Stimulated activated naive CD8-positive, alpha-beta T cell treated with anti-CD3 and anti-CD28 coated beads, Interleukin-15, Interleukin-2, amounts not matched to agents 100 ng/mL and 50 ng/mL, for 24 hours (primary cell): ENCODE data around the gene HNF1A.

ENCODE experiments used
- H3K27ac Mint-ChIP-seq: one replicate; pipeline ENCODE4 v1.8.0; 2021; ENCODE audit warnings: mild to moderate bottlenecking, mixed read lengths
- H3K27me3 Mint-ChIP-seq: one replicate; pipeline ENCODE4 v1.8.0; 2021; ENCODE audit warnings: mixed read lengths
- H3K36me3 Mint-ChIP-seq: one replicate; pipeline ENCODE4 v1.8.0; 2021; ENCODE audit warnings: low read depth, mixed read lengths
- H3K4me1 Mint-ChIP-seq: one replicate; pipeline ENCODE4 v1.8.0; 2021; ENCODE audit warnings: low read depth, mixed read lengths
- H3K4me3 Mint-ChIP-seq: one replicate; pipeline ENCODE4 v1.8.0; 2021; ENCODE audit warnings: mild to moderate bottlenecking, mixed read lengths
- H3K9me3 Mint-ChIP-seq: one replicate; pipeline ENCODE4 v1.8.0; 2021; ENCODE audit warnings: mixed read lengths

The HNF1A gene

DNA sequence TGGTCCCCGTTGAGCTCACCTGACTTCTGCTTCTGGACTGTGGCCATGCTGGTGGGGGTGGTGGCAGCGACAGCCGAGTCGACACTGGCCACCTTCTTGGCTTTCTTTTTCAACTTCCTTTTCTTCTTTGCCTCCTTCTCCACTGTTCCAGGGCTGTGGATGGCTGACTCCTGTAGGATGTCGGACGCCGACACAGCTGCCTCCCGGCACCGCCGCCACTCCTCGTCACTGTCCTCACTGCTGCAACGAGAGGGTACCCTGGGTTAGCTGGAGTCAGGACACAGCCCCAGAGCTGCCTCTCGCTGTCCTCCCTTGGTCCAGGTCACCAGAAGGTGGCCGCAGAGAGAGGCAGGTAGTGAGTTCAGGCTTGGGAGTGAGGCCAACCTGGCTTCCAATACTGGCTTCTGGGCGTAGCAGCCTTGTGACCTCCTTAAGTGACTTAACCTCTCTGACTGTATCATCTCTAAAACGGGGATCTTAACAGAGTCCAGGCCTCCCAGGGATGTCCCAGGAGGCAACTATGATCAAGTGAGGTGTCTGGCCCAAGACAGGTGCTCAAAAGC is 26.0 kb downstream of the HNF1A start:
- H3K36me3 Mint-ChIP-seq: peaks cover 52% of the 10 kb centered on the region
- H3K4me1 Mint-ChIP-seq: no peaks in the 10 kb centered on the region
- H3K4me3 Mint-ChIP-seq: no peak overlapping the region
- no peaks in the 10 kb centered on the region for H3K9me3 Mint-ChIP-seq
- H3K27me3 Mint-ChIP-seq: no peaks in the 10 kb centered on the region
- no peak overlapping the region for H3K27ac Mint-ChIP-seq

DNA sequence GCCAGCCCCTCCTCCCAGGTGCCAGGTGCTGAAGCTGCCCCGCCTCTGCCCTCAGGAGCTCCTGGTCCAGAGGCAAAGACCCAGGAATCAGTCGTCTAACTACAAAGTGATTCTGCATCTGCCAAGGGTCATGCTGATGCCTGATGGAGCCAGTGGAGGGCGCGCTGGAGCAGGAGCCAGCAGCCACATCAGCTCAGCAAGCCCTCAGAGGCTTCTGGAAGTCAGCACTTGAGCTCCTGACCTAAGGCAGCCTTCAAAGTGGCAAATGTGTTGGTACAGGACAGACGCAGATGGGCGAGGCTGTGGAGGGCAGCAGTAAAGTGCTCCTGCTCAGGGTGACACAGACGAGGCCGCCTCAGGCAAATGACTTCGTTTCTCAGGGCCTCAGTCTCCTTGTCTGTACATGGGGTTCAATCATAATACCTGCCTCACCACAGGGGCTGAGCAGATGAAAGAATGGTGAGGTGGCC is 27.0 kb downstream of the HNF1A start:
- Mint-ChIP-seq H3K4me1 (no peaks in the 10 kb centered on the region), H3K27ac (no peak overlapping the region), H3K9me3 (no peaks in the 10 kb centered on the region), H3K4me3 (no peak overlapping the region), H3K36me3 (peaks cover 60% of the 10 kb centered on the region), H3K27me3 (no peaks in the 10 kb centered on the region)

DNA sequence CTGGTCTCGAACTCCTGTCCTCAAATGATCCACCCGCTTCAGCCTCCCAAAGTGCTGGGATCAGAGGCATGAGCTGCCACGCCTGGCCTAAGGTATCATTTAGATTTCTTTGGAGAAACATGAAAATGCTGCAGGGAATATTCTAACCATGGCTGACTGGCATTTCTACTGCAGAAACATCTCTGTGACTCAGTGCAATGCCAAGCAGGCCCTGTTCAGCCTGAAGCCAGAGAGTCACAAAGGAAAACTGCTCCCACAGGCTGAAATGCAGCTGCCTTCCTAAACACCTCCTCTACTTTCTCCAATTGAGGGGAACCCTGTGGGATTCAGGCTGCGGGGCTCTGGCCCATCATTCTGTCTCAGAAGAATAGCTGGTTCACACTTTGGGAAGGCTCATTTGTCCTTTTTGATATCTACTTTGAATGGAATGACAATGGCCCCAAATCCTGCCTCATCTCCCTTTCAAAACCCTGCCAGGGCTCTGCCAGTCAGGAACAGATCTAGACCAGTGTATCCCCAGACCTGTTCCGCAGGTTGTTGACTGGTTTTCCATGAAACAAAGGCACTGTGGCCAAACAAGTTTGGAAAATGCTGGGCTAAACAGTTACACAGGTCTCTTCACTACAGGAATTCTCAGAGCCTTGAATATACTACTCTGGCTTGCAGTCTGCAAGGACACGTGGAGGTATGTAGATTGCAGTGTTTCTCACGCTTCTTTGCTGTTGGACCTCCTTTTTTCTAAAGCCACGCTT is 30.2 kb downstream of the HNF1A start:
- Mint-ChIP-seq H3K36me3 (peaks cover 71% of the 10 kb centered on the region), H3K27ac (no peak overlapping the region)

DNA sequence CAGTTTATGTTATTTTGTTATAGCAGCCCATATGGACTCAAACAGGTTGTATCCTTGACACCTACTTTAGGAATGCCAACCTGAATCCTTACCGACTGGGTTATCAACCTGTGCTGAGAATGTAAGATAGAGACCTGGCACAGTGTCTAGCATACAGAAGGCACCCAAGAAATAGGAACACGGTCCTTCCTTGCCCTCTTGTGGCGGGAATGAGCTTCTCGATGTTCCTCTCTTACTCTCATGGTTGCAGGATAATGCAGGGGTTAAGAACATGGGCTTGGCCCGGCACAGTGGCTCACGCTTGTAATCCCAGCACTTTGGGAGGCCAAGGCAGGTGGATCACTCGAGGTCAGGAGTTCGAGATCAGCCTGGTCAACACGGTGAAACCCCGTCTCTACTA is 31.4 kb downstream of the HNF1A start:
- H3K27ac Mint-ChIP-seq: no peak overlapping the region
- no peak overlapping the region for H3K4me3 Mint-ChIP-seq
- peaks cover 5% of the 10 kb centered on the region for H3K4me1 Mint-ChIP-seq
- H3K36me3 Mint-ChIP-seq: peaks cover 64% of the 10 kb centered on the region
- H3K27me3 Mint-ChIP-seq: no peaks in the 10 kb centered on the region
- H3K9me3 Mint-ChIP-seq: no peaks in the 10 kb centered on the region

More for the DNA sequence above, 30.2 kb downstream of the HNF1A start:
- Mint-ChIP-seq H3K9me3 (no peaks in the 10 kb centered on the region), H3K4me1 (peaks cover under 1% of the 10 kb centered on the region), H3K4me3 (no peak overlapping the region), H3K27me3 (no peaks in the 10 kb centered on the region)

DNA sequence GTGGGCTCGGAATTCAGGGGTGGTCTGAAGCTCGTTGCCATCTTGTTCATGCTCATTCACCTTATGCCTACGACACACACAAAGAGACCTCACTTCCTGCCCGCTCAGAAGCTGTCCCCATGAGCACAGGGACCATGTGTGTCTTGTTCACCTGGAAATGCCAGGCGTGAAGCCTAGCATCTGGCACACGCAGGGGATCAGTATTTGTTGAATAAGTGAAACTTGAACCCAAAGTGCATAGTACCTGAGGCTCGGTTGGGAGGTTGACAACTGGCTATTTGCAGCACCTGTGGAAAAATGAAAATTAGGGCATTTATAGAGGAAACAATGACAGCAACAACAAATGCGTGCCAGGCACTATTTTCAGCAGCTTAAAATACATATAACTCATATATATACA is 32.5 kb downstream of the HNF1A start:
- no peak overlapping the region for H3K27ac Mint-ChIP-seq
- H3K4me3 Mint-ChIP-seq: no peak overlapping the region
- no peaks in the 10 kb centered on the region for H3K9me3 Mint-ChIP-seq
- H3K36me3 Mint-ChIP-seq: peaks cover 57% of the 10 kb centered on the region
- no peaks in the 10 kb centered on the region for H3K27me3 Mint-ChIP-seq
- peaks cover 16% of the 10 kb centered on the region for H3K4me1 Mint-ChIP-seq

DNA sequence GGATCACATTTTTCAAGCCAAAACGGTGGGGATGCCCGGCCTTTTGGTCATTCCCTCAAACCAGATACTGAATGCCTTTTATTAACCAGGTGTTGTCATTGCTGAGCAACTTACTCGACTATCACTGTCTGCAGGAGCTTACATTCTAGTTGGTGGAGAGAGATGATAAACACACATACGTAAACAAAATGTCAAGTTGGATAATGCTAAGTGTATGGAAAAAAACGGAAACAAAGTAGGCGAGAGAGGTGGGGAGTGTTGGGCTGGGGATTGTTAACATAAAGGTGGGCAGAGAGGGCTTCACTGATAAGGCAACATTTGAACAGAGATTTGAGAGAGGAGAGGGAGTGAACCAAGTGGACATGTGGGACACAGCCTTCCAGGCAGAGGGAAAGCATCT is 33.5 kb downstream of the HNF1A start:
- Mint-ChIP-seq H3K27me3 (no peaks in the 10 kb centered on the region), H3K4me1 (peaks cover 23% of the 10 kb centered on the region), H3K36me3 (peaks cover 50% of the 10 kb centered on the region), H3K27ac (no peak overlapping the region), H3K9me3 (no peaks in the 10 kb centered on the region), H3K4me3 (no peak overlapping the region)

DNA sequence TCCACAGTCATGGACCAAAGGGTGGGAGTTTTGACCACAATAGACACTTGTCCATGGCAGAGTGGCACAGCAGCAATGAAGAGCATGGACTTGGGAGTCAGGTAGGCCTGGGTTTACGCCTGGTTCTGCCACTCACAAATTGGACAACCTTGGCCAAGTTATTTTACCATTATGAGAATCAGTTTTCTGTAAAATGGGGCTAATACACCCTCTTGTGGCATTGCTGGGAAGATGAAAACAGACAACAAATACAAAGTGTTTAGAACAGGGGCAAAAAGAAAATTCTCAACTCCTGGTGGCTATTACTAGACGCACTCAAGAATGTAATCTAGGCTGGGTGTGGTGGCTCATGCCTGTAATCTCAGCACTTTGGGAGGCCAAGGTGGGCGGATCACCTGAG is 35.4 kb downstream of the HNF1A start:
- no peak overlapping the region for H3K27ac Mint-ChIP-seq
- H3K4me1 Mint-ChIP-seq: peaks cover 23% of the 10 kb centered on the region
- no peaks in the 10 kb centered on the region for H3K9me3 Mint-ChIP-seq

DNA sequence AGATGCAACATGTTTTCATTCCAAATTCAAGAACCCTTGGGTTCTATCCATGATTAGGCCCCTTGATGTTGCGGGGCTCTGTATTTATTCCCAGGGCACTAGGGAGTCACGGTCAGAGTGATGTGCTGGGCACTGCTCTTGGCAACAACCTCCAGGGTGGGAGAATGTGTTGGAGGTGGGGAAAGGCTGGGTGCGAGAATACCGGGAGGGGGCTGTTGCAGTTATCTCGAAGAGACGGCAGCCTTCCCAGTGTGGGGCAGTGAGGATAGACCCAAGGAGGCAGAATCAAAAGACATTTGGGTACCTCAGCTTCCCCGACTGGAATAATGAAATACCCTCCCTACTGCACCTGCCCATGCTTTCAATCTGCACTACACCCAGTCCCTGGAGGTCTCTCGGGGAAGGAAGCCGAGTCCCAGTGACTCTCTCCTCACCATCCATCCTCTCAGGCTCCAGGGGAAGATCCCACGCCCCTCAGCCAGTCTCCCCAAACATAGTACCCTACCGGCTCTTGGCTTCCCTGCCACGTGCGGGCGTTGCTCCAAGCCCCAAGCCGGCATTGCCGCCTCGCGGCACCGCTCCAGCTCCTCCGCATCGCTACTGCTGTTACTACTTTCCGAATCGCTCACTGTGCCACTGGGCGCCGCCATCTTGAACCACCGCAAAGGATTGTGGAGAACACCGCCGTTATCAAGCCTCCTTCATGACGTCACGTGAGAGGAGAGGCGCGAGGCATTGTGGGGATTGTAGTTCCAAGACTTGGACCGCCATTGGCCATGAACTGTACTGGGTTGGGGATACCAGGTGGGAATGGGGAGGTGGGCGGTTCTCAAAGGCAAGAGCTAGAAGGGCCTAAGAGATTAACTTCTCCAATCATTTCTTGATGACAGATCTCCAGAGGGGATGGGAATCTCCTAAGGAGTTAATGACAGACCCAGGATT is 37.8 kb downstream of the HNF1A start, which contains the start of gene C12orf43:
C12orf43 (minus strand) TSS at position 663 of the 942 bp plus-strand sequence; CDS start at position 650, 13 bp downstream.
- Mint-ChIP-seq H3K4me3 (peak within 1 kb of the TSS; percentile 100), H3K27me3 (no peaks in the 10 kb centered on the region), H3K27ac (peak within 1 kb of the TSS; percentile 100), H3K36me3 (peaks cover 18% of the 10 kb centered on the region), H3K4me1 (peaks cover 23% of the 10 kb centered on the region), H3K9me3 (no peaks in the 10 kb centered on the region)

More for the DNA sequence above, 35.4 kb downstream of the HNF1A start:
- Mint-ChIP-seq H3K27me3 (no peaks in the 10 kb centered on the region), H3K4me3 (no peak overlapping the region), H3K36me3 (peaks cover 38% of the 10 kb centered on the region)

DNA sequence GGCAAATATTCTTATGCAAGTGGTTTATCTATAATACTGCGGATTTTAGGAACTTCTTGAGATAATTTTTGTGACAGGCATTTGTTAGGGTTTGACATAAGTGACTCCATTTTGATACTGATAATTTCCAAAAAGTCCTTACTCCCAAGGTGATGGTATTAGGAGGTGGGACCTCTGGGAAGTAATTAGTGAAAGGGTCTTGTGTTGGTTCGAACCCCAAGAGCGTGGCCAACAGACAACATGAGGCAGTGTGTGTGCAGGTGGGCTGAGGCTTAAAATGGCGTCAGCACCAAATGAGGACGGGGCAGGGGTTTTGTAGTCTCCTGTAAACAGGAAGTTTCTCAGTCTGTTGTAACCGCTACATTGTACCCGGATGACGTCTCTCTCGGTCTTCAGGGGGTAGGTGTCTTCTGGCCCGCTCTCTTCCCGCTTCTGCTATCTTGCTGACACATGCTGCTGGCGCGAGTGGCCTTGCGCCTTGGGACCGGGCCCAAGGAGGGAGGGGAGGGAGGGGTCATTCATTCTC is 39.7 kb downstream of the HNF1A start:
- Mint-ChIP-seq H3K27me3 (no peaks in the 10 kb centered on the region), H3K36me3 (peaks cover 9% of the 10 kb centered on the region), H3K9me3 (no peaks in the 10 kb centered on the region), H3K4me1 (peaks cover 23% of the 10 kb centered on the region), H3K4me3 (no peak overlapping the region), H3K27ac (no peak overlapping the region)

DNA sequence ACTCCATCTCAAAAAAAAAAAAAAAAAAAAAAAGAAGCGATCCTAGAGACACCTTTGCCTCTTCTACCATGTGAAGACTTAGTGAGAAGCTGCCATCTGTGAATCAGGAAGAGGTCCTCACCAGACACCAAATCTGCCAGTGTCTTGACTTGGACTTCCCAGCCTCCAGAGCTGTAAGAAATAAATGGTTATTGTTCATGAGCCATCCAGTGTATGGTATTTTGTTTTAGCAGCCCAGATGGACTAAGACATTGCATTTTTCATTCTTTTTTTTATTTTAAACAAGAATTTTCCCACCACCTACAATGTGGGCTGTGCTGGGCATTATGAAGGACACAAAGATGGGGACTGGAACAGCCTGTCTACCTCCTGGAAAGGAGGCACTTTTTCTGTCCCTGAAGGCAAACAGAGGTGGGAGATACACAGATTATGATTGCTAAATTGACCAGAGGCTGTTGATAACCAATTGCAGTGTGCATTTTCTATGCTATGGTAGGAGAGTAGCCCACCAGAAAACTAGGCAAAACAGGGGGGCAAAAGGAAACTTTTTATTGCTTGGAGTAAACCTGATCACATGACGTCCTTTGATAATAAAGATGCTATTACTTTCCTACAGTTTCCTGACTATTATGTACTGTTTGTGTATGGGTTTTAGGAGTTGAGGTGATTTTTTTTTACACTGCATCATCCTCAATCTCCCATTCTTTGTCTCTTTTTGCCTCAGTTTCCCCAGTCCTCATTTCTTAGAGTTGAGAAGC is 40.7 kb downstream of the HNF1A start:
- H3K4me3 Mint-ChIP-seq: no peak overlapping the region
- no peaks in the 10 kb centered on the region for H3K27me3 Mint-ChIP-seq
- no peaks in the 10 kb centered on the region for H3K9me3 Mint-ChIP-seq
- peaks cover 20% of the 10 kb centered on the region for H3K4me1 Mint-ChIP-seq
- no peak overlapping the region for H3K27ac Mint-ChIP-seq
- peaks cover 11% of the 10 kb centered on the region for H3K36me3 Mint-ChIP-seq

DNA sequence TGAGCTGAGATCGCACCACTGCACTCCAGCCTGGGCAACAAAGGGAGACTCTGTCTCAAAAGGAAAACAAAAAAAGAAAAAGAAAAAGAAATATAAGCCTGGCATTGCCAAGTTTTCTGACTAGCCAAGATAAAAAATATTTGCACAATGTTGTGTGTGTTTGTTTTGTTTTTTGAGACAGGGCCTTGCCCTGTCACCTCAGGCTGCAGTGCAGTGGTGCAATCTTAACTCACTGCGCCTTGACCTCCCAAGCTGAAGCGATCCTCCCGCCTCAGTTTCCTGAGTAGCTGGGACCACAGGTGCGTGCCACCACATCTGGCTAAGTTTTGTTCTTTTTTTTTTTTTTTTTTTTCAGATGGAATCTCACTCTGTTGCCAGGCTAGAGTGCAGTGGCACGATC is 43.4 kb downstream of the HNF1A start:
- Mint-ChIP-seq H3K9me3 (no peaks in the 10 kb centered on the region), H3K4me3 (no peak overlapping the region), H3K36me3 (peaks cover 20% of the 10 kb centered on the region), H3K27ac (no peak overlapping the region), H3K27me3 (no peaks in the 10 kb centered on the region), H3K4me1 (no peaks in the 10 kb centered on the region)

DNA sequence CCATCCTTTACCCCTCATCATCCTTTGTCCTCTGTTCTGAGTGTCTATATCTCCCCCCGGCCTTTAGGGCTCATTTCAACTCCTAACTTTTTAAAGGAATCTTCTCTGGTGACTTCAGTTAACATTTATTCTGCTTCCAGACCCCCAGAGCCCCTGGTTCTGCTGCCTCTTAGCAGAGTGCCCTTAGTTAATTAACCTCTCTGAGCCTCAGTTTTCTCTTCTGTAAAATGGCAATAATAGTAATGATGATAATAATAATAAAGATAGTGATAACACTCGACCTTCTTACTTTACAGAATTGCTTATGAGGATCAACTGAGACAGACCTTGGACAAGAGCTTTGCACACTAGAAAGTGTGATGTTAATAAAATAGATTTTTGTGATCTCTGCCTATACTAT is 44.4 kb downstream of the HNF1A start:
- no peak overlapping the region for H3K4me3 Mint-ChIP-seq
- no peaks in the 10 kb centered on the region for H3K9me3 Mint-ChIP-seq
- H3K27me3 Mint-ChIP-seq: no peaks in the 10 kb centered on the region
- no peak overlapping the region for H3K27ac Mint-ChIP-seq
- H3K36me3 Mint-ChIP-seq: peaks cover 20% of the 10 kb centered on the region
- H3K4me1 Mint-ChIP-seq: no peaks in the 10 kb centered on the region

DNA sequence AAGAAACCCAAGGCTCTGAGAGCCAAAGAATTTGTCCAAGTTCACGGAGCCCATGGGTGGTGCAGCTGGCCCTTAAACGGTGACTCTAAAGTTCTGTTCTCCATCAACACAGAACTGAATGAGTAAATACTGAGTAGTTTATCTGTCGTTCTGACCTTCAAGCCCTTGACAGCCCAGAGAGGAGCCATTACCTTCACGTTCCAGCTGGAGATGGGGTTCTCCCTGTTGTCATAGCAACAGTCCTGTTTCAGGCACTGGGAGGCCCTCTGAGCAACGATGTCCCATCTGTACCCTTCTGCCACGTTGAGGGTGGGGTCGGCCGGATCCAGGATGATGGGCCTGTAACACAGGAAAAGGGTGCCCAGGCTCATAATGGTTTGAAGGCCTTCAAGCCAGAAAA is 45.5 kb downstream of the HNF1A start:
- no peaks in the 10 kb centered on the region for H3K4me1 Mint-ChIP-seq
- no peak overlapping the region for H3K27ac Mint-ChIP-seq
- H3K36me3 Mint-ChIP-seq: peaks cover 20% of the 10 kb centered on the region
- no peaks in the 10 kb centered on the region for H3K27me3 Mint-ChIP-seq
- H3K4me3 Mint-ChIP-seq: no peak overlapping the region
- no peaks in the 10 kb centered on the region for H3K9me3 Mint-ChIP-seq
